PC-3 (cell line): Measurements from ENCODE around the gene ABCA7. TPM values are rescaled to one million over a fixed set of nuclear protein-coding genes. Genes with fewer than 3 reads are reported as not detected.
A peak's percentile ranks its signal among the peaks of the same experiment; 100 is the strongest.

Experiments
- ATAC-seq: fragments of 200-7000 bp; cut with Tn5 transposase; 2 replicates; pipeline ENCODE4 v1.9.1; 2020; ENCODE audit warnings: mild to moderate bottlenecking, moderate library complexity
- BruUV-seq: library from RNA; stranded (reverse); fragments of 400-500 nt; replicated peaks from 2 replicates; lab custom pipeline; 2021; lab: Mats Ljungman, UMichigan
- CTCF ChIA-PET: fragments of 300-600 bp; sonication (Branson Sonifier 250); formaldehyde crosslinking; loops from one replicate; lab custom pipeline; 2022; ENCODE audit warnings: antibody characterized with exemption; lab: Charles Lee
- POLR2A ChIA-PET: fragments of 300-600 bp; sonication (Branson Sonifier 250); formaldehyde crosslinking; loops from one replicate; lab custom pipeline; 2022; ENCODE audit warnings: antibody characterized with exemption; ENCODE audit not compliant: unreplicated experiment; lab: Charles Lee
- DNase-seq: peaks from one replicate; pipeline ENCODE4 v3.0.0-alpha.2; 2015
- H2AFZ ChIP-seq: fragments of 300-600 bp; sonication (generic); 2 replicates; pipeline ENCODE4 v1.6.0; 2016; ENCODE audit warnings: antibody characterized with exemption, low read length
- H3F3A ChIP-seq: fragments of 300-600 bp; sonication (generic); one replicate; pipeline ENCODE4 v1.6.0; 2017; ENCODE audit warnings: antibody characterized with exemption, low read length, control low read depth, mild to moderate bottlenecking; ENCODE audit not compliant: unreplicated experiment
- H3K27ac ChIP-seq: fragments of 300-600 bp; sonication (generic); 2 replicates; pipeline ENCODE4 v1.5.1; 2016; ENCODE audit warnings: mild to moderate bottlenecking, low read length
- H3K27me3 ChIP-seq: fragments of 300-600 bp; sonication (generic); 2 replicates; pipeline ENCODE4 v1.6.1; 2016; ENCODE audit warnings: low read length, mixed read lengths
- H3K36me3 ChIP-seq: fragments of 300-600 bp; sonication (generic); 2 replicates; pipeline ENCODE4 v1.6.1; 2016; ENCODE audit warnings: low read depth, mixed run types, low read length, mixed read lengths
- H3K4me1 ChIP-seq: fragments of 300-600 bp; sonication (generic); 2 replicates; pipeline ENCODE4 v1.5.1; 2016; ENCODE audit warnings: low read length; ENCODE audit not compliant: insufficient read depth
- H3K4me2 ChIP-seq: fragments of 300-600 bp; sonication (generic); 2 replicates; pipeline ENCODE4 v1.6.0; 2016; ENCODE audit warnings: low read length
- H3K4me3 ChIP-seq: fragments of 300-600 bp; sonication (generic); 2 replicates; pipeline ENCODE4 v1.5.1; 2016; ENCODE audit warnings: mild to moderate bottlenecking, low read length, mixed read lengths
- H3K79me2 ChIP-seq: fragments of 300-600 bp; sonication (generic); 2 replicates; pipeline ENCODE4 v1.6.1; 2017; ENCODE audit warnings: low read length, mixed read lengths
- H3K9ac ChIP-seq: fragments of 300-600 bp; sonication (generic); 2 replicates; pipeline ENCODE4 v1.6.0; 2016; ENCODE audit warnings: mild to moderate bottlenecking, low read length
- H3K9me2 ChIP-seq: fragments of 300-600 bp; sonication (generic); replicated peaks from 2 replicates; pipeline ENCODE4 v1.6.1; 2016; ENCODE audit warnings: mixed run types, low read length, mixed read lengths
- H3K9me3 ChIP-seq: fragments of 300-600 bp; sonication (generic); 2 replicates; pipeline ENCODE4 v1.6.1; 2016; ENCODE audit warnings: low read length, mixed read lengths
- H4K20me1 ChIP-seq: fragments of 300-600 bp; sonication (generic); 2 replicates; pipeline ENCODE4 v1.6.1; 2016; ENCODE audit warnings: low read length, mixed read lengths
- CTCF ChIP-seq: fragments of 300-600 bp; sonication (generic); conservative IDR thresholded peaks from 2 replicates; pipeline ENCODE4 v1.5.1; 2017; ENCODE audit warnings: antibody characterized with exemption, low read depth, mild to moderate bottlenecking, low read length
- EZH2 ChIP-seq: fragments of 300-600 bp; sonication (generic); IDR thresholded peaks from one replicate; pipeline ENCODE4 v1.6.1; 2017; ENCODE audit warnings: antibody characterized with exemption, mild to moderate bottlenecking, low read length; ENCODE audit not compliant: unreplicated experiment
- EZH2phosphoT487 ChIP-seq: fragments of 300-600 bp; sonication (generic); IDR thresholded peaks from 2 replicates; pipeline ENCODE4 v1.6.1; 2018; ENCODE audit warnings: mild to moderate bottlenecking, antibody characterized with exemption, low read length, borderline replicate concordance
- intact Hi-C: fragments of 100-400 bp; cut with micrococcal nuclease; formaldehyde crosslinking; loops from 2 replicates; pipeline ENCODE4 v1.9.0; 2023
- total RNA-seq: library from RNA; depleted of rRNA; stranded (reverse); fragments of >200 nt; gene quantifications from 2 replicates; pipeline ENCODE4 v1.2.3, GENCODE V29; 2014

ABCA7 gene
- total RNA-seq, 1 experiment from 2014 or later, result 27.3 TPM

GRCh38 chr19:1015061-1015781, 24.7 kb upstream of the ABCA7 start:
- peaks cover 62% of the 10 kb centered on the region for H3K79me2 ChIP-seq
- CTCF ChIA-PET, result no interaction called here
- no peak overlapping the region for H2AFZ ChIP-seq
- POLR2A ChIA-PET, result no interaction called here
- H3K27me3 ChIP-seq, result no peaks in the 10 kb centered on the region
- peaks cover 22% of the 10 kb centered on the region for H3K4me1 ChIP-seq
- H3F3A ChIP-seq, result no peaks in the 10 kb centered on the region
- H3K27ac ChIP-seq, result no peak overlapping the region
- peaks cover 50% of the 10 kb centered on the region for H4K20me1 ChIP-seq
- BruUV-seq, result no TSS peak
- H3K4me3 ChIP-seq, result no peak overlapping the region
- H3K4me2 ChIP-seq, result no peak overlapping the region
- no peak overlapping the region for H3K9ac ChIP-seq
- no peaks in the 10 kb centered on the region for H3K9me2 ChIP-seq
- DNase-seq (no peak), ATAC-seq (no peak)
- no peaks in the 10 kb centered on the region for H3K9me3 ChIP-seq
- H3K36me3 ChIP-seq, result no peaks in the 10 kb centered on the region
- intact Hi-C loops, result no loop called here
- no peak for TF ChIP-seq EZH2phosphoT487
- no peak for TF ChIP-seq CTCF
- no peak for TF ChIP-seq EZH2

GRCh38 chr19:1015782-1016646, 23.9 kb upstream of the ABCA7 start:
- Histone ChIP-seq H3K4me1 (peaks cover 22% of the 10 kb centered on the region), H3K36me3 (no peaks in the 10 kb centered on the region), H2AFZ (no peak overlapping the region), H3F3A (no peaks in the 10 kb centered on the region), H3K9me2 (no peaks in the 10 kb centered on the region), H3K9ac (no peak overlapping the region), H3K4me2 (peak overlapping the region; percentile 97; the same call in 1 of the 2 replicates), H3K9me3 (no peaks in the 10 kb centered on the region), H3K4me3 (no peak overlapping the region), H3K27me3 (no peaks in the 10 kb centered on the region), H4K20me1 (peaks cover 50% of the 10 kb centered on the region), H3K79me2 (peaks cover 69% of the 10 kb centered on the region), H3K27ac (peak overlapping the region; percentile 37)
- TF ChIP-seq EZH2 (no peak), EZH2phosphoT487 (no peak), CTCF (no peak)
- ChIA-PET POLR2A (interaction anchor here (1.0 kb wide), 1 partner anchor 253 kb away, joined by 6 read pairs; the partner anchor contains the start of gene CIRBP), CTCF (no interaction called here)
- BruUV-seq, result no TSS peak
- no peak for ATAC-seq
- intact Hi-C loops, result no loop called here
- no peak for DNase-seq
